ENCODE results near the gene PCNX2. TPM values are rescaled to one million over a fixed set of nuclear protein-coding genes. Genes with fewer than 3 reads are reported as not detected.

The PCNX2 gene
- total and polyA plus RNA-seq, 8 donors, result 3.0 to 34.4 (median 9.9) TPM

DNA sequence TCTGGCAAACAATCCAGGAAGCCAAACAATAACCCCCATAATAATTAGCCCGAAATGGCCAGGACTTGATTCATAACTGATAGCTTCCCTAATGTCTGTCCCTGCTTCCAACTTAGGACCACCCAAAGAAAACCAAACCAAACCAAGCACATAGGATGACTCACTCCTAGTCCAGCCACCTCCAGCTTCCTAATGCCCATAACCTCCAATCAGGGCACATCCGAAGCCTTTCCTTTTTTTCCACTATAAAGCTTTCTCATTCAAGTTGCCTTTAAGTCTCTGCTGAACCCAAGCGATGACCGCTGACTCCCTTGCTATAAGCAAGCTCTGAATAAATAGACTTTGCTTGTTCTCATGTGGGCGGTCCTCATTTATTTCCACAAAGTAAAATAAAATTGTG, 40.4 kb downstream of the PCNX2 start:
- intact Hi-C loops (cut with DNase I; ENCODE audit: low total_unique reads), result no loop called here
- Histone ChIP-seq H3K36me3 (peaks cover 0 to 42% (median 22%) of the 10 kb centered on the region in 4 donors), H3K4me1 (peaks cover 0 to 7% (median 3%) of the 10 kb centered on the region in 4 donors), H3K27me3 (no peaks in the 10 kb centered on the region), H3K9me3 (no peaks in the 10 kb centered on the region), H3K4me3 (no peak overlapping the region), H3K27ac (no peak overlapping the region)
- 86 to 92% (median 89%) methylated on average over 5 of the region's 5 CpGs for WGBS, 5 donors
- DNase-seq, result no peak
- no peak for TF ChIP-seq POLR2AphosphoS5 (IDR thresholded peaks at IDR 0.05)
- TF ChIP-seq POLR2A (IDR thresholded peaks at IDR 0.05), result no peak
- TF ChIP-seq EP300 (IDR thresholded peaks at IDR 0.05), result no peak
- no peak for TF ChIP-seq CTCF (IDR thresholded peaks at IDR 0.05)

GRCh38 chr1:233253832-233254331, 41.6 kb downstream of the PCNX2 start:
- peak in 1 of 2 donors; percentile 45 for DNase-seq
- no peak overlapping the region for H3K27ac ChIP-seq
- 32 to 61% (median 42%) methylated on average over 1 of the region's 1 CpG for WGBS, 5 donors
- no peak overlapping the region for H3K4me3 ChIP-seq
- TF ChIP-seq POLR2AphosphoS5 (IDR thresholded peaks at IDR 0.05) (no peak), POLR2A (IDR thresholded peaks at IDR 0.05) (no peak), EP300 (IDR thresholded peaks at IDR 0.05) (no peak), CTCF (IDR thresholded peaks at IDR 0.05) (no peak)
- H3K27me3 ChIP-seq, result no peaks in the 10 kb centered on the region
- H3K36me3 ChIP-seq, result peaks cover 0 to 41% (median 26%) of the 10 kb centered on the region in 4 donors
- peaks cover 0 to 7% (median 3%) of the 10 kb centered on the region in 4 donors for H3K4me1 ChIP-seq
- intact Hi-C loops (cut with DNase I; ENCODE audit: low total_unique reads), result no loop called here
- no peaks in the 10 kb centered on the region for H3K9me3 ChIP-seq

DNA sequence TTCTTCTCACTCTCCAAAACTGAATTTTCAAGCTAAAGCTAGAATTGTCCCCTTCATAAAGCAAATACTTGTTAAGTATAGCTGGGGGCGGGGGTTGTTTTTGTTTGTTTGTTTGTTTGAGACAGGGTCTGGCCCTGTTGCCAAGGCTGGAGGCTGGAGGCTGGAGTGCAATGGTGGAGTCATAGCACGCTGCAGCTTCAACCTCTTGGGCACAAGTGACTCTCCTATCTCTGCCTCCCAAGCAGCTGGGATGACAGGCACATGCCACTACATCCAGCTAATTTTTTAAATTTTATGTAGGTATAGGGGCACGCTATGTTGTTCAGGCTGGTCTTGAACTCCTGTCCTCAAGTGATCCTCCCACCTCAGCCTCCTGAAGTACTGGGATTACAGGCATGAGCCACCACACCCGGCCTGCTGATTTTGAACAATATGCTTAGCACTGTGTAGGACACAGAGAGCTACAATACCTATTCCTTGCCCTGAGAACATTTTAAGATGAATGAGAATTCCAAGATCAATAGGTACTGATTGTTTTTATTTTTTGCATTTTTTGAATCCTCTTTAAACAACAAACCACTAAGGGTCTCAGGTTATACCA, 42.2 kb downstream of the PCNX2 start:
- TF ChIP-seq EP300 (IDR thresholded peaks at IDR 0.05), result no peak
- Histone ChIP-seq H3K9me3 (no peaks in the 10 kb centered on the region), H3K4me3 (no peak overlapping the region), H3K4me1 (peaks cover 0 to 7% (median 3%) of the 10 kb centered on the region in 4 donors), H3K27me3 (no peaks in the 10 kb centered on the region), H3K27ac (no peak overlapping the region), H3K36me3 (peaks cover 0 to 35% (median 22%) of the 10 kb centered on the region in 4 donors)
- 93 to 96% (median 95%) methylated on average over 4 of the region's 4 CpGs for WGBS, 5 donors
- intact Hi-C loops (cut with DNase I; ENCODE audit: low total_unique reads), result no loop called here
- DNase-seq, result no peak

- no peak for TF ChIP-seq EP300 (IDR thresholded peaks at IDR 0.05)
- no peak for TF ChIP-seq POLR2A (IDR thresholded peaks at IDR 0.05)
- no peak for TF ChIP-seq CTCF (IDR thresholded peaks at IDR 0.05)
- TF ChIP-seq POLR2AphosphoS5 (IDR thresholded peaks at IDR 0.05), result no peak
- peaks cover 0 to 26% (median 14%) of the 10 kb centered on the region in 4 donors for H3K36me3 ChIP-seq
- H3K9me3 ChIP-seq, result no peaks in the 10 kb centered on the region
- H3K4me1 ChIP-seq, result peaks cover 0 to 7% (median 3%) of the 10 kb centered on the region in 4 donors
- no peaks in the 10 kb centered on the region for H3K27me3 ChIP-seq
- intact Hi-C loops (cut with DNase I; ENCODE audit: low total_unique reads), result no loop called here
- WGBS, 5 donors, result 54 to 81% (median 68%) methylated on average over 2 of the region's 2 CpGs
- peak in 1 of 2 donors; percentile 58 for DNase-seq
- H3K4me3 ChIP-seq, result no peak overlapping the region
- H3K27ac ChIP-seq, result no peak overlapping the region
Measured at GRCh38 chr1:233252441-233252840, 43.1 kb downstream of the PCNX2 start.

GRCh38 chr1:233251201-233251720, 44.3 kb downstream of the PCNX2 start:
- Histone ChIP-seq H3K4me3 (no peak overlapping the region), H3K27me3 (no peaks in the 10 kb centered on the region), H3K36me3 (peaks cover 0 to 24% (median 13%) of the 10 kb centered on the region in 4 donors), H3K27ac (no peak overlapping the region), H3K4me1 (peaks cover 0 to 7% (median 3%) of the 10 kb centered on the region in 4 donors), H3K9me3 (no peaks in the 10 kb centered on the region)
- no peak for DNase-seq
- no peak for TF ChIP-seq POLR2A (IDR thresholded peaks at IDR 0.05)
- no peak for TF ChIP-seq POLR2AphosphoS5 (IDR thresholded peaks at IDR 0.05)
- no peak for TF ChIP-seq CTCF (IDR thresholded peaks at IDR 0.05)
- no peak for TF ChIP-seq EP300 (IDR thresholded peaks at IDR 0.05)
- WGBS, 5 donors, result 91 to 94% (median 93%) methylated on average over 4 of the region's 4 CpGs
- intact Hi-C loops (cut with DNase I; ENCODE audit: low total_unique reads), result no loop called here

All from stomach (tissue), 9 donors.